Smooth muscle cell (in vitro differentiated cells): Measurements from ENCODE around the gene SEMA3C. TPM values are rescaled to one million over a fixed set of nuclear protein-coding genes. Genes with fewer than 3 reads are reported as not detected.

Experiments
- DNase-seq: peaks from one replicate; lab custom pipeline; 2025; ENCODE audit not compliant: unreplicated experiment; lab: John Stamatoyannopoulos, UW
- H2AFZ ChIP-seq: fragments of 200-600 bp; sonication (generic); 2 replicates; pipeline ENCODE4 v1.6.0; 2016; ENCODE audit warnings: antibody characterized with exemption, low read depth, mild to moderate bottlenecking
- H3F3A ChIP-seq: fragments of 200-600 bp; sonication (generic); 2 replicates; pipeline ENCODE4 v1.6.0; 2017; ENCODE audit warnings: antibody characterized with exemption, low read depth
- H3K27ac ChIP-seq: fragments of 200-600 bp; sonication (generic); 2 replicates; pipeline ENCODE4 v1.5.1; 2016; ENCODE audit warnings: low read depth, mild to moderate bottlenecking
- H3K27me3 ChIP-seq: fragments of 200-600 bp; sonication (generic); 2 replicates; pipeline ENCODE4 v1.6.1; 2016; ENCODE audit warnings: low read depth, mild to moderate bottlenecking
- H3K36me3 ChIP-seq: fragments of 200-600 bp; sonication (generic); 2 replicates; pipeline ENCODE4 v1.5.1; 2016; ENCODE audit warnings: low read depth
- H3K4me1 ChIP-seq: fragments of 200-600 bp; sonication (generic); 2 replicates; pipeline ENCODE4 v1.5.1; 2016; ENCODE audit warnings: low read depth
- H3K4me2 ChIP-seq: fragments of 200-600 bp; sonication (generic); 2 replicates; pipeline ENCODE4 v1.6.0; 2016; ENCODE audit warnings: mild to moderate bottlenecking
- H3K4me3 ChIP-seq: fragments of 200-600 bp; sonication (generic); 2 replicates; pipeline ENCODE4 v1.5.1; 2016; ENCODE audit warnings: mild to moderate bottlenecking
- H3K79me2 ChIP-seq: fragments of 200-600 bp; sonication (generic); 2 replicates; pipeline ENCODE4 v1.6.0; 2016; ENCODE audit warnings: low read depth, mild to moderate bottlenecking
- H3K9ac ChIP-seq: fragments of 200-600 bp; sonication (generic); 2 replicates; pipeline ENCODE4 v1.6.0; 2016; ENCODE audit warnings: low read depth
- H3K9me3 ChIP-seq: fragments of 200-600 bp; sonication (generic); replicated peaks from 2 replicates; pipeline ENCODE4 v1.5.1; 2016; ENCODE audit warnings: low read depth
- H4K20me1 ChIP-seq: fragments of 200-600 bp; sonication (generic); 2 replicates; pipeline ENCODE4 v1.6.0; 2016; ENCODE audit warnings: low read depth
- WGBS: methylation state at CpG from one replicate; pipeline ENCODE4 v1.1.7; 2016; ENCODE audit warnings: low lambda C conversion rate; 5-methylcytosine and 5-hydroxymethylcytosine counted together
- polyA plus RNA-seq: library from polyadenylated mRNA; unstranded; fragments of >200 nt; fragmentation: Nextera tagmentation; extraction: Ambion mirVana; gene quantifications from 2 replicates; pipeline ENCODE4 v1.2.1, GENCODE V29; 2016
- total RNA-seq: library from RNA; depleted of rRNA; stranded (reverse); fragments of >200 nt; gene quantifications from 2 replicates; pipeline ENCODE4 v1.2.3, GENCODE V29; 2014
- TF ChIP-seq, protein P1 (sequence below): fragments of 200-600 bp; sonication (generic); IDR thresholded peaks from 2 replicates; pipeline ENCODE4 v1.5.1; 2017; ENCODE audit warnings: borderline replicate concordance, mild to moderate bottlenecking, antibody characterized with exemption; ENCODE audit not compliant: insufficient read depth, poor library complexity, severe bottlenecking

The SEMA3C gene
- total and polyA plus RNA-seq, 2 experiments from 2014 or later = 20.6 to 295 TPM

- no peaks in the 10 kb centered on the region for H3K27me3 ChIP-seq
- H2AFZ ChIP-seq = no peak overlapping the region
- H3K4me2 ChIP-seq = no peak overlapping the region
- H3K79me2 ChIP-seq = no peaks in the 10 kb centered on the region
- H4K20me1 ChIP-seq = no peaks in the 10 kb centered on the region
- 93% methylated on average over 12 of the region's 12 CpGs for WGBS
- H3K4me1 ChIP-seq = no peaks in the 10 kb centered on the region
- no peak for DNase-seq
- H3K9ac ChIP-seq = no peak overlapping the region
- TF ChIP-seq, protein P1, sequence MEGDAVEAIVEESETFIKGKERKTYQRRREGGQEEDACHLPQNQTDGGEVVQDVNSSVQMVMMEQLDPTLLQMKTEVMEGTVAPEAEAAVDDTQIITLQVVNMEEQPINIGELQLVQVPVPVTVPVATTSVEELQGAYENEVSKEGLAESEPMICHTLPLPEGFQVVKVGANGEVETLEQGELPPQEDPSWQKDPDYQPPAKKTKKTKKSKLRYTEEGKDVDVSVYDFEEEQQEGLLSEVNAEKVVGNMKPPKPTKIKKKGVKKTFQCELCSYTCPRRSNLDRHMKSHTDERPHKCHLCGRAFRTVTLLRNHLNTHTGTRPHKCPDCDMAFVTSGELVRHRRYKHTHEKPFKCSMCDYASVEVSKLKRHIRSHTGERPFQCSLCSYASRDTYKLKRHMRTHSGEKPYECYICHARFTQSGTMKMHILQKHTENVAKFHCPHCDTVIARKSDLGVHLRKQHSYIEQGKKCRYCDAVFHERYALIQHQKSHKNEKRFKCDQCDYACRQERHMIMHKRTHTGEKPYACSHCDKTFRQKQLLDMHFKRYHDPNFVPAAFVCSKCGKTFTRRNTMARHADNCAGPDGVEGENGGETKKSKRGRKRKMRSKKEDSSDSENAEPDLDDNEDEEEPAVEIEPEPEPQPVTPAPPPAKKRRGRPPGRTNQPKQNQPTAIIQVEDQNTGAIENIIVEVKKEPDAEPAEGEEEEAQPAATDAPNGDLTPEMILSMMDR = no peak
- H3K9me3 ChIP-seq = no peaks in the 10 kb centered on the region
- H3K36me3 ChIP-seq = no peaks in the 10 kb centered on the region
- no peak overlapping the region for H3K4me3 ChIP-seq
- H3F3A ChIP-seq = no peaks in the 10 kb centered on the region
- H3K27ac ChIP-seq = no peak overlapping the region
These were observed 183.5 kb downstream of the SEMA3C start for GRCh38 chr7:80735330-80735729.

DNA sequence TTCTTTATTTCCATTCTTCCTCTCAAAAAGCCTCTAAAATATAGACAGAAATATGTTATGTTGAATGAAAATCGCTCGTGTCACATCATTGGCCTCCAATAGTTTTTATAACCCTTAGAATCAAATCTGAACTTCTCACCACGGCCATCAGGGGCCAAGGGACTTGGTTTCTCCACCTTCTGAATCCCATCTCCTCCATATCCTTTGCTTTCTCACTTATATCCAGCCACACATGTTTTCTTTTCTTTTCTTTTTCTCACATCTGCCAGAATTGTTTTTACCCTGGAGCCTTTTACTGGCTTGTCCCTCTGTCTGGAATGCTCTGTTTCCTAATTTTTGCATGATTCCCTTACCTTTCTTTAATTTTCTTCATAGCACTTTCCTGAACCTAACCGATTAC is 184.8 kb downstream of the SEMA3C start:
- DNase-seq = no peak
- H3F3A ChIP-seq = no peaks in the 10 kb centered on the region

DNA sequence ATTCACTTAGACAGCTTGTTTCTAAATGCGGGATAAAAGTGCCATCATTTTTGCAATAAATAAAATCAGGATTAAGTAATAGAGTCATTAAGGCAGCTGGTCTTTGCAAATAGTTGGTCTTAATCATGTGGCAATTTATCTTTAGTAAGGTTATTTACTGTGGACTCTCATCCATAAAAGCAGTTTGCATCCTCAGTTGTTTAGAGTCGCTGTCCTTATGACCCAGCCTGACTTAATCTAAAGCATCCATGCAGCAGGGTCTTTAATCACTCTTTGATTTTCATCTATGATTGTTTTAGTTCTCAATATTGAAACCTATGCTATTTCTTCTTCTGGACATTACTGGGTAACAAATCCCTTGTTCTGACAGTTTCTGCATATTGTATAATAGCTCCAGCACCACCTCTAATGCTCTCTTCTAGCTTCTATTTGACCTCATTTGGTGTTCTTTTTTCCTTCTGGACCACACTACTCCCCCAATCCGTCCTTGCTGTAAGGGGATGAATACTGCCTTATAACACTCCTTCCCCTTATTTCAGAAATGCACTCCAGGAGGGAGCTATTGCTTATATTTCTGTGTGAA is 185.4 kb downstream of the SEMA3C start:
- no peaks in the 10 kb centered on the region for H3F3A ChIP-seq
- WGBS = 61% methylated on average over 3 of the region's 3 CpGs
- H3K36me3 ChIP-seq = no peaks in the 10 kb centered on the region
- H3K4me1 ChIP-seq = no peaks in the 10 kb centered on the region
- no peak overlapping the region for H2AFZ ChIP-seq
- no peak for DNase-seq
- no peaks in the 10 kb centered on the region for H3K9me3 ChIP-seq
- TF ChIP-seq, protein P1 = no peak
- no peak overlapping the region for H3K4me3 ChIP-seq
- no peak overlapping the region for H3K27ac ChIP-seq
- H3K27me3 ChIP-seq = no peaks in the 10 kb centered on the region
- no peaks in the 10 kb centered on the region for H3K79me2 ChIP-seq
- no peak overlapping the region for H3K9ac ChIP-seq
- H3K4me2 ChIP-seq = no peak overlapping the region
- no peaks in the 10 kb centered on the region for H4K20me1 ChIP-seq

More for the DNA sequence above, 184.8 kb downstream of the SEMA3C start:
- no peaks in the 10 kb centered on the region for H3K27me3 ChIP-seq
- H2AFZ ChIP-seq = no peak overlapping the region
- TF ChIP-seq, protein P1 = no peak
- H3K79me2 ChIP-seq = no peaks in the 10 kb centered on the region
- H3K4me2 ChIP-seq = no peak overlapping the region
- H4K20me1 ChIP-seq = no peaks in the 10 kb centered on the region
- no peak overlapping the region for H3K27ac ChIP-seq
- no peaks in the 10 kb centered on the region for H3K9me3 ChIP-seq
- 99% methylated on average over 4 of the region's 4 CpGs for WGBS
- H3K4me3 ChIP-seq = no peak overlapping the region
- no peaks in the 10 kb centered on the region for H3K36me3 ChIP-seq
- no peaks in the 10 kb centered on the region for H3K4me1 ChIP-seq
- no peak overlapping the region for H3K9ac ChIP-seq

- Histone ChIP-seq H3K9ac (no peak overlapping the region), H3K4me2 (no peak overlapping the region), H3F3A (no peaks in the 10 kb centered on the region), H3K4me3 (no peak overlapping the region), H4K20me1 (no peaks in the 10 kb centered on the region), H3K9me3 (no peaks in the 10 kb centered on the region), H2AFZ (no peak overlapping the region), H3K27me3 (no peaks in the 10 kb centered on the region), H3K79me2 (no peaks in the 10 kb centered on the region), H3K36me3 (no peaks in the 10 kb centered on the region), H3K27ac (no peak overlapping the region), H3K4me1 (no peaks in the 10 kb centered on the region)
- 55% methylated on average over 6 of the region's 6 CpGs for WGBS
- DNase-seq = no peak
- TF ChIP-seq, protein P1 = peak; percentile 19
These were observed 186.2 kb downstream of the SEMA3C start for GRCh38 chr7:80732630-80733029.
